ENCODE data around the gene RFX2.
A peak's percentile ranks its signal among the peaks of the same experiment; 100 is the strongest.
"Not testable (repeated sequence)": the region's sequence is repeated elsewhere in the genome, so short reads cannot be mapped to it uniquely, and the experiment has no call there.

RFX2 gene

DNA sequence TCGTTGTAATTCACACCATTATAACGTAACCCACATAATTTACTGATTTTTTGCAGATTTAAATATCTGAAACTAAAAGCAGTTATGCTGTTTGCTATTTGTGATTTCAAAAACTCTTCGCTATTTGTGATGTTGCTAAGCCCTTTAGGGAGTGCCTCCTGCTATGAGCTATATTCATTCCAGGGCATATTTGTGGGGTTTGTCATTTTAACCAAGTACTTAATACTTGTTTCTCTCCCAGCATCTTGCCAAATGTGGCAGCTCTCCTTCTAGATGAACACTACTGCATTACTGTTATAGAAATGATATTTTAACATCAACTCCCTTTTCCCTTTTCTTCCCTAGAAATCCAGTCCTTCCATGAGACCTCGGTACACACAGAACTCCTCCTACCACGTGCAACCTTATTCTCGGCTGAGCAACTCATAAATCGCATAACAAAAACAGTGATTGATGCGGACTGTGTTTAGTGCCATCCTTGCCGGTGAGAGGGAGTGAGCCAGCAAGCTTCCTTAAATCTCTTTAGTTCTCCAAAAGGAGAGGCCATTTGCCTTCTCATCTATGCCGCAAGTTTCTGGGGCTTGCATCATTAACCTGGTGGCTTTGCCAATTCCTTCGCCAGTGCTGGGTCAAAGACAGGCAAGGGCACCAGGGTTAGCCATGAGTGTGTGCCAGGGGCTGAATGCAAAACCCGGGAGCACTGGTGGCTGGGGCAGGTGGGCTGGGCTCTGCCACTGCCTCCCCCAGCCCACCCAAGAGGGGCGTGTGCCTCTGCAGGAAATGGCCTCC lies 33.4 kb downstream of the RFX2 start:
- peak in 1 of 2 donors; percentile 87 for DNase-seq
- Histone ChIP-seq H3K27me3 (no peaks in the 10 kb centered on the region), H3K27ac (peak overlapping the region; percentile 85 to 87), H3K4me3 (peak overlapping the region; percentile 21 to 29), H3K4me1 (peaks cover 0 to 50% (median 15%) of the 10 kb centered on the region in 4 donors), H3K36me3 (no peaks in the 10 kb centered on the region), H3K9me3 (no peaks in the 10 kb centered on the region)
- intact Hi-C loops (cut with DNase I; ENCODE audit: low total_unique reads) = no loop called here
- TF ChIP-seq, protein P1, sequence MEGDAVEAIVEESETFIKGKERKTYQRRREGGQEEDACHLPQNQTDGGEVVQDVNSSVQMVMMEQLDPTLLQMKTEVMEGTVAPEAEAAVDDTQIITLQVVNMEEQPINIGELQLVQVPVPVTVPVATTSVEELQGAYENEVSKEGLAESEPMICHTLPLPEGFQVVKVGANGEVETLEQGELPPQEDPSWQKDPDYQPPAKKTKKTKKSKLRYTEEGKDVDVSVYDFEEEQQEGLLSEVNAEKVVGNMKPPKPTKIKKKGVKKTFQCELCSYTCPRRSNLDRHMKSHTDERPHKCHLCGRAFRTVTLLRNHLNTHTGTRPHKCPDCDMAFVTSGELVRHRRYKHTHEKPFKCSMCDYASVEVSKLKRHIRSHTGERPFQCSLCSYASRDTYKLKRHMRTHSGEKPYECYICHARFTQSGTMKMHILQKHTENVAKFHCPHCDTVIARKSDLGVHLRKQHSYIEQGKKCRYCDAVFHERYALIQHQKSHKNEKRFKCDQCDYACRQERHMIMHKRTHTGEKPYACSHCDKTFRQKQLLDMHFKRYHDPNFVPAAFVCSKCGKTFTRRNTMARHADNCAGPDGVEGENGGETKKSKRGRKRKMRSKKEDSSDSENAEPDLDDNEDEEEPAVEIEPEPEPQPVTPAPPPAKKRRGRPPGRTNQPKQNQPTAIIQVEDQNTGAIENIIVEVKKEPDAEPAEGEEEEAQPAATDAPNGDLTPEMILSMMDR (IDR thresholded peaks at IDR 0.05) = no peak

DNA sequence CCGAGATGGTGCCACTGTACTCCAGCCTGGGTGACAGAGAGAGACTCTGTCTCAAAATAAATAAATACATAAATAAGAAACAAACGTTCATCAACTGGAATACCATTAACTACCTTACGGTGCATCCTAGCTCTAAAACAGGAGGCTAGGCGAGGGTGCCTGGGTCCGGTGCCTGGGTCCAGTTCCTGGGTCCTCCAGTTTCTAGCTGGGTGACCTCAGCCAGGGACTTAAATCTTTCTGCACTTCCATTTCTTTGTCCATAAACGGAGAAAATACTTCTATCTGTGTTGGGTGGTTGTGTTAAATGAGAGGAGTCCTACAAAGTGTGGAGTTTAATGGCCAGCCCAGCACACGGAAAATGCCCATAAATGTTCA lies 34.0 kb downstream of the RFX2 start:
- intact Hi-C loops (cut with DNase I; ENCODE audit: low total_unique reads) = no loop called here
- H3K9me3 ChIP-seq = no peaks in the 10 kb centered on the region
- TF ChIP-seq, protein P1 (IDR thresholded peaks at IDR 0.05) = no peak
- H3K27me3 ChIP-seq = no peaks in the 10 kb centered on the region
- no peak for DNase-seq
- no peaks in the 10 kb centered on the region for H3K36me3 ChIP-seq
- peak overlapping the region; percentile 85 to 87 for H3K27ac ChIP-seq
- peak overlapping the region; percentile 21 to 29 for H3K4me3 ChIP-seq
- H3K4me1 ChIP-seq = peaks cover 0 to 56% (median 18%) of the 10 kb centered on the region in 4 donors

DNA sequence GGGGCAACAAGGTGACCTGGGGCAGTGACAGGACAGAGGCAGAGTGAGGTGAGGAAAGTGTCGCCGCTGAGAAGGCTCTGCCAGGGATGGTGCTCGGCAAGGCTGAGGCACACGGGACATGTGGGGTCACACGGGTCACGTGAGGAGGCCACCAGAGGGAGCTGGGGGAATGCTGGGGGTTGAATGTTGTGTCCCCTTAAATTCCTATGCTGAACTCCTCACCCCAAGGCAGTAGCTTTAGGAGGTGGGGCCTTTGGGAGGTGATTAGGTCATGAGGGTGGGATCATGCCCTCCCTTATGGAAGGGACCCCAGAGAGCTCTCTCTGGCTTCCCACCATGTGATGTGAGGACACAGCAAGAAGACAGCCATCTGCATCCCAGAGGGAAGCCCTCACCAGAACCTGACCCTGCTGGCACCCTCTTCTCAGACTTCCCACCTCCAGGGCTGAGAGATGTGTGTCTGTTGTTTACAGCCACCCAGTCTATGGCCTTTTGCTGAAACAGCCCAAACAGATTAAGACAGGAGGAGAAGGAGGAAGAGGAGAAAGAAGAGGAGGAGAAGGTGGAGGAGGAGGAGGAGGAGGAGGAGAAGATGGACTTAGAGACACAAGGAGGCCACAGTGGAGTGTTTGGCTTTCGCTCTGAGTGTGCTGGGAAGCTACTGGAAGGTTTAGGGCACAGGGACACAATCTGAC lies 35.4 kb downstream of the RFX2 start:
- H3K27ac ChIP-seq = peak overlapping the region; percentile 85 to 87
- H3K36me3 ChIP-seq = no peaks in the 10 kb centered on the region
- H3K4me1 ChIP-seq = peaks cover 0 to 67% (median 27%) of the 10 kb centered on the region in 4 donors
- intact Hi-C loops (cut with DNase I; ENCODE audit: low total_unique reads) = no loop called here
- TF ChIP-seq, protein P1 (IDR thresholded peaks at IDR 0.05) = no peak
- no peaks in the 10 kb centered on the region for H3K27me3 ChIP-seq
- DNase-seq = peak in 1 of 2 donors; percentile 65
- no peaks in the 10 kb centered on the region for H3K9me3 ChIP-seq
- no peak overlapping the region for H3K4me3 ChIP-seq

DNA sequence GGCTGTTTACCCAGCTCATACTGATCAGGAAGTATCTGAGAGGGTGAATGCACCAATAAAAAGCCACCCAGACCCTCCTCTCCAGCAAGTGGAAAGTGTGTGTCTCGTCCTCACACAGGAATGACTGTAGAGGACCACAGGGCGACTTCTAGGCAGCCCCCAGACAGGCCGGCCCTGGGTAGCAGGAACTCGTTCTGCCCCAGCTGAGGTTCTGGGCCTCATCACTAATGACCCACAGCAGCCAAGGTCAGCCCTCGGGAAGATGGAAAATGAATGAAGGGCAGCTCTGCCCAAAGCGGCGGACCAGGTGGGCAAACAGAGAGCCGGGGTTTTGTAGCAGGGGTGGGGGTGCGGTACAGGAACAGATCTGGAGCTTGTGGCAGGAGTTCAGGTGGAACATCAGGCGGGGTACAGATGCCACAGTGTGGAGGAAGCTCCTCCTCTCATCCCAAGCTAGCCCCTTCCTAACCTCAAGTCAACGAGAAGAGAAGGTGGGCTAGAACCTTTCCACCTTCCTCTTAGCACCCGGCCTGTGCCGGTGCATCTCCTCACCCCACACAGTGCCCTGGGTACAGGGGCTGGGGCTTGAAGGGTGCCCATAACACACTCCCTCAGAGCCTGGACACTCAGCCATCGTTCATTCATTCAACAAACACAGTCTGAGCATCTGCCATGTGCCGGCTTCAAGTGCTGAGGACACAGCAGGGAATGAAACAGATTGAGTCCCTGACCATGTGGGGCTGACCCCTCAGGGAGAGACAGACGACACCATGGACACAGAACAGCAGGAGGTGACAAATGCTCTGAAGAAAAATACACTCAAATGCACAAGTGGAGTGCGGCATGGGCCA lies 36.2 kb downstream of the RFX2 start:
- intact Hi-C loops (cut with DNase I; ENCODE audit: low total_unique reads) = no loop called here
- peak in 1 of 2 donors; percentile 57 for DNase-seq

DNA sequence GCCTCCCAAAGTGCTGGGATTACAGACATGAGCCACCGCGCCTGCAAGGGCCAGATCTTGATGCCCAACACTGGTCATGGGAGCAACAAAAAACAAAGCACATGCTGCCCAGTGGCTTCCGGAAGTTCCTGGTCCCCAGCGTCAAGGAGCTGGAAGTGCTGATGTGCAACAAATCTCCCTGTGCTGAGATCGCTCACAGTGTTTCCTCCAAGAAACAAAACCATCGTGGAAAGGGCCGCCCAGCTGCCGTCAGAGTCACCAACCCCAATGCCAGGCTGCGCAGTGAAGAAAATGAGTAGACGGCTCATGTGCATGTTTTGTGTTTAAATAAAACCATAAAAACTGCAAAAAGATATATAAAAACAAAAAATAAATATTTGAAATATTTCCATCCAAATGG lies 37.1 kb downstream of the RFX2 start:
- H3K4me3 ChIP-seq; H3K9me3 ChIP-seq; H3K36me3 ChIP-seq; H3K27me3 ChIP-seq; intact Hi-C loops (cut with DNase I; ENCODE audit: low total_unique reads): not testable (repeated sequence)
- DNase-seq = peak in 1 of 2 donors; percentile 48
- H3K27ac ChIP-seq = peak overlapping the region; percentile 85 to 87
- H3K4me1 ChIP-seq = peaks cover 0 to 80% (median 34%) of the 10 kb centered on the region in 4 donors

More for the DNA sequence above, 36.2 kb downstream of the RFX2 start:
- Histone ChIP-seq H3K9me3 (no peaks in the 10 kb centered on the region), H3K4me3 (no peak overlapping the region), H3K27me3 (no peaks in the 10 kb centered on the region), H3K36me3 (no peaks in the 10 kb centered on the region), H3K27ac (peak overlapping the region; percentile 85 to 87), H3K4me1 (peaks cover 0 to 71% (median 27%) of the 10 kb centered on the region in 4 donors)
- TF ChIP-seq, protein P1 (IDR thresholded peaks at IDR 0.05) = no peak

Measured in tibial artery (tissue), 4 donors.